Activated T-cell treated with anti-CD3 and anti-CD28 coated beads, Interleukin-2, amount 50 U/mL, for 1 hour (primary cell): ENCODE measurements around the gene SPON2.
"Not testable (repeated sequence)": the region's sequence is repeated elsewhere in the genome, so short reads cannot be mapped to it uniquely, and the experiment has no call there.

Source experiments
- DNase-seq: peaks from one replicate; pipeline ENCODE4 v3.0.0-alpha.2; 2020

Gene SPON2

GRCh38 chr4:1139860-1140259 lies 32.5 kb downstream of the SPON2 start:
- no peak for DNase-seq

GRCh38 chr4:1137850-1138249 lies 34.5 kb downstream of the SPON2 start:
- DNase-seq = no peak

- DNase-seq = no peak
Observed at GRCh38 chr4:1137063-1137776, 35.2 kb downstream of the SPON2 start.

- no peak for DNase-seq
Observed at GRCh38 chr4:1136048-1136447, 36.3 kb downstream of the SPON2 start.

- no peak for DNase-seq
Observed at GRCh38 chr4:1133033-1133432, 39.4 kb downstream of the SPON2 start.

GRCh38 chr4:1130316-1131186 lies 41.8 kb downstream of the SPON2 start:
- peak; percentile 83 for DNase-seq

- DNase-seq = no peak
Observed at GRCh38 chr4:1126506-1126905, 45.9 kb downstream of the SPON2 start.

- DNase-seq = not testable (repeated sequence)
Observed at GRCh38 chr4:1125466-1125865, 46.9 kb downstream of the SPON2 start.

- no peak for DNase-seq
Observed at GRCh38 chr4:1124818-1125217, 47.6 kb downstream of the SPON2 start.

GRCh38 chr4:1122505-1122904 lies 49.9 kb downstream of the SPON2 start:
- no peak for DNase-seq
